ENCODE data around the gene MFSD2A.
"Not testable (repeated sequence)": the region's sequence is repeated elsewhere in the genome, so short reads cannot be mapped to it uniquely, and the experiment has no call there.

MFSD2A gene

GRCh38 chr1:39954870-39955546 lies at the start of gene MFSD2A:
MFSD2A (plus strand) TSS chr1:39955145; CDS start chr1:39955293, 148 bp downstream.
- TF ChIP-seq CTCF (IDR thresholded peaks at IDR 0.05; ENCODE audit: low read length, missing control alignments): no peak
- DNase-seq (ENCODE audit: low read depth): peak; percentile 90
- peak within 1 kb of the TSS; percentile 64 for H3K4me3 ChIP-seq (replicated peaks; ENCODE audit: low read depth, low read length)

- no peak overlapping the region for H3K4me3 ChIP-seq (replicated peaks; ENCODE audit: low read depth, low read length)
- no peak for TF ChIP-seq CTCF (IDR thresholded peaks at IDR 0.05; ENCODE audit: low read length, missing control alignments)
- no peak for DNase-seq (ENCODE audit: low read depth)
These were observed 49.8 kb upstream of the MFSD2A start for GRCh38 chr1:39905172-39905571.

GRCh38 chr1:39907528-39908453 lies 47.2 kb upstream of the MFSD2A start:
- DNase-seq (ENCODE audit: low read depth): no peak
- no peak for TF ChIP-seq CTCF (IDR thresholded peaks at IDR 0.05; ENCODE audit: low read length, missing control alignments)
- H3K4me3 ChIP-seq (replicated peaks; ENCODE audit: low read depth, low read length): no peak overlapping the region

- TF ChIP-seq CTCF (IDR thresholded peaks at IDR 0.05; ENCODE audit: low read length, missing control alignments): no peak
- no peak overlapping the region for H3K4me3 ChIP-seq (replicated peaks; ENCODE audit: low read depth, low read length)
- DNase-seq (ENCODE audit: low read depth): no peak
These were observed 46.4 kb upstream of the MFSD2A start for GRCh38 chr1:39908534-39908933.

GRCh38 chr1:39910263-39910662 lies 44.7 kb upstream of the MFSD2A start:
- no peak for DNase-seq (ENCODE audit: low read depth)
- TF ChIP-seq CTCF (IDR thresholded peaks at IDR 0.05; ENCODE audit: low read length, missing control alignments): no peak
- H3K4me3 ChIP-seq (replicated peaks; ENCODE audit: low read depth, low read length): no peak overlapping the region

- not testable (repeated sequence) for DNase-seq (ENCODE audit: low read depth); H3K4me3 ChIP-seq (replicated peaks; ENCODE audit: low read depth, low read length)
These were observed 41.8 kb upstream of the MFSD2A start for GRCh38 chr1:39913136-39913535.

GRCh38 chr1:39915499-39916129 lies 39.3 kb upstream of the MFSD2A start:
- H3K4me3 ChIP-seq (replicated peaks; ENCODE audit: low read depth, low read length): no peak overlapping the region
- no peak for TF ChIP-seq CTCF (IDR thresholded peaks at IDR 0.05; ENCODE audit: low read length, missing control alignments)
- DNase-seq (ENCODE audit: low read depth): no peak

All from fibroblast of pulmonary artery (primary cell).